K562 (cell line): ENCODE results near the gene KRTAP21-3. TPM values are rescaled to one million over a fixed set of nuclear protein-coding genes. Genes with fewer than 3 reads are reported as not detected.

Experiments
- ATAC-seq: fragments of 200-7000 bp; cut with Tn5 transposase; 3 replicates; pipeline ENCODE4 v1.9.1; 2020; ENCODE audit warnings: moderate library complexity
- BruUV-seq: library from RNA; stranded (reverse); fragments of 400-500 nt; replicated peaks from 2 replicates; lab custom pipeline; 2021; lab: Mats Ljungman, UMichigan
- CTCF ChIA-PET: fragments of 300-600 bp; formaldehyde crosslinking; extraction: SDS; loops from one replicate; lab custom pipeline; 2021; ENCODE audit warnings: low intra/inter-chr PET ratio; lab: Yijun Ruan, JAX
- POLR2A ChIA-PET: fragments of 300-600, 350-650 bp; sonication (Branson Sonifier 250); formaldehyde crosslinking; extraction: SDS; loops from one replicate; lab custom pipeline; 2021; ENCODE audit warnings: antibody characterized with exemption, inconsistent platforms; lab: Yijun Ruan, JAX
- DNase-seq, 4 experiments: peaks; one replicate each; pipeline versions ENCODE4 v3.0.0 to v3.0.0-alpha.2; 2011 to 2018; ENCODE audit warnings: low spot score in 3 of 4, mixed read lengths in 3 of 4; ENCODE audit errors: extremely low read depth in 1 of 4
- FAIRE-seq: peaks from 2 replicates; lab custom pipeline; 2011; peaks lifted over from hg19 to GRCh38; lab: Jason Lieb, UNC
- H2AFZ ChIP-seq: 2 replicates; pipeline ENCODE4 v1.6.0; 2011; ENCODE audit warnings: low read depth, low read length, control low read depth, inconsistent platforms
- H3K27ac ChIP-seq: fragments of 200-600 bp; 3 replicates; pipeline ENCODE4 v1.8.0; 2011; ENCODE audit warnings: low read depth, mild to moderate bottlenecking, control low read depth, inconsistent platforms, low read length, moderate library complexity, mixed read lengths; ENCODE audit errors: extremely low read depth
- H3K27me3 ChIP-seq, 2 experiments: fragments of 300-600 bp in 1 of 2; 2 replicates in 1 of 2; 3 replicates in 1 of 2; pipeline versions ENCODE4 v1.6.0 to v1.8.0; 2011; ENCODE audit warnings: inconsistent platforms in 2 of 2, low read length in 2 of 2, mild to moderate bottlenecking in 1 of 2, mixed read lengths in 1 of 2, moderate library complexity in 1 of 2; ENCODE audit not compliant: control insufficient read depth in 2 of 2, insufficient read depth in 2 of 2
- H3K36me3 ChIP-seq: fragments of 300-600 bp; 3 replicates; pipeline ENCODE4 v1.8.0; 2011; ENCODE audit warnings: mild to moderate bottlenecking, low read length, inconsistent platforms; ENCODE audit not compliant: control insufficient read depth, insufficient read depth
- H3K4me1 ChIP-seq, 2 experiments: fragments of 200-600 bp in 1 of 2; replicated peaks in 1 of 2; 2 replicates in 1 of 2; 3 replicates in 1 of 2; pipeline versions ENCODE4 v1.5.1 to v1.8.0; 2011; ENCODE audit warnings: inconsistent platforms in 2 of 2, low read length in 2 of 2, mild to moderate bottlenecking in 1 of 2, mixed read lengths in 1 of 2, moderate library complexity in 1 of 2; ENCODE audit not compliant: control insufficient read depth in 2 of 2, insufficient read depth in 2 of 2
- H3K4me2 ChIP-seq: 2 replicates; pipeline ENCODE4 v1.6.1; 2011; ENCODE audit warnings: low read length, control low read depth, inconsistent platforms, mixed read lengths; ENCODE audit not compliant: insufficient read depth
- H3K4me3 ChIP-seq: fragments of 200-600 bp; sonication (generic), shearing (Covaris generic); 2 replicates; pipeline ENCODE4 v1.5.1; 2016; ENCODE audit warnings: control low read depth, inconsistent platforms
- H3K79me2 ChIP-seq: fragments of 200-600 bp; 3 replicates; pipeline ENCODE4 v1.8.0; 2011; ENCODE audit warnings: low read length, inconsistent platforms; ENCODE audit not compliant: control insufficient read depth, insufficient read depth
- H3K9ac ChIP-seq, 2 experiments: 2 replicates each; pipeline versions ENCODE4 v1.6.0 to v1.6.1; 2011; ENCODE audit warnings: low read depth in 2 of 2, low read length in 2 of 2, control low read depth in 1 of 2, inconsistent platforms in 1 of 2, mild to moderate bottlenecking in 1 of 2, mixed read lengths in 1 of 2; ENCODE audit not compliant: insufficient read depth in 1 of 2
- H3K9me1 ChIP-seq: one replicate; pipeline ENCODE4 v1.6.0; 2011; ENCODE audit warnings: inconsistent platforms, mild to moderate bottlenecking, low read length, moderate library complexity; ENCODE audit not compliant: control insufficient read depth, insufficient read depth
- H3K9me3 ChIP-seq: replicated peaks from 2 replicates; pipeline ENCODE4 v1.5.1; 2011; ENCODE audit warnings: low read depth, low read length, inconsistent platforms; ENCODE audit not compliant: control insufficient read depth, insufficient read depth
- H4K20me1 ChIP-seq: replicated peaks from 2 replicates; pipeline ENCODE4 v1.6.1; 2011; ENCODE audit warnings: low read length, inconsistent platforms, mixed read lengths; ENCODE audit not compliant: control insufficient read depth, insufficient read depth
- CREM ChIP-seq: IDR thresholded peaks from 2 replicates; pipeline ENCODE4 v1.6.1; 2014; ENCODE audit warnings: antibody characterized with exemption, low read depth
- KDM1A ChIP-seq, 2 experiments: fragments of 450-650 bp; IDR thresholded peaks; 2 replicates each; pipeline ENCODE4 v1.6.1; 2016; ENCODE audit warnings: mild to moderate bottlenecking in 2 of 2
- KLF13 ChIP-seq: fragments of 450-650 bp; IDR thresholded peaks from 2 replicates; pipeline ENCODE4 v1.6.1; 2016; ENCODE audit warnings: missing genetic modification characterization, low read depth, mild to moderate bottlenecking, missing compliant biosample characterization, moderate library complexity, borderline replicate concordance
- MBD2 ChIP-seq: sonication (generic); IDR thresholded peaks from 2 replicates; pipeline ENCODE4 v1.6.1; 2016; ENCODE audit warnings: low read depth, borderline replicate concordance
- POLR2AphosphoS5 ChIP-seq: IDR thresholded peaks from 2 replicates; pipeline ENCODE4 v1.6.1; 2011; ENCODE audit warnings: mild to moderate bottlenecking, low read depth, low read length, moderate library complexity; ENCODE audit not compliant: control insufficient read depth, insufficient read depth
- POLR2G ChIP-seq: fragments of 200-400 bp; formaldehyde crosslinking; IDR thresholded peaks from 2 replicates; pipeline ENCODE4 v1.6.1; 2017; ENCODE audit warnings: low read depth, mild to moderate bottlenecking, antibody characterized with exemption, low read length, moderate library complexity
- THAP12 ChIP-seq: fragments of 250-450 bp; sonication (Bioruptor Pico); IDR thresholded peaks from 2 replicates; pipeline ENCODE4 v1.9.0; 2021; ENCODE audit warnings: mild to moderate bottlenecking, inconsistent platforms
- XRCC4 ChIP-seq: IDR thresholded peaks from one replicate; pipeline ENCODE4 v1.6.1; 2011; ENCODE audit not compliant: insufficient read depth, insufficient read length; ENCODE audit errors: extremely low read depth
- ZFP36 ChIP-seq: fragments of 150-350 bp; IDR thresholded peaks from 2 replicates; pipeline ENCODE4 v1.6.1; 2018; ENCODE audit warnings: low read length, low read depth; ENCODE audit not compliant: partially characterized antibody
- ZNF217 ChIP-seq: sonication (generic); formaldehyde crosslinking; IDR thresholded peaks from 2 replicates; pipeline ENCODE4 v1.8.0; 2022; ENCODE audit warnings: mild to moderate bottlenecking, missing genetic modification reagents
- ZNF3 ChIP-seq: fragments of 250-450 bp; sonication (Bioruptor Pico); IDR thresholded peaks from 2 replicates; pipeline ENCODE4 v1.5.0; 2021; ENCODE audit warnings: mild to moderate bottlenecking, moderate library complexity
- ZNF384 ChIP-seq: IDR thresholded peaks from 2 replicates; pipeline ENCODE4 v1.6.1; 2012; ENCODE audit warnings: low read depth, low read length, improper control_type of control experiment
- WGBS: fragments of 100-300 bp; shearing (Covaris generic); methylation state at CpG from one replicate; pipeline ENCODE4 v1.1.6; 2016; ENCODE audit warnings: low coverage, mixed read lengths; ENCODE audit not compliant: insufficient coverage; ENCODE audit errors: missing lambda C conversion rate; 5-methylcytosine and 5-hydroxymethylcytosine counted together
- in situ Hi-C: fragments of 300-500 bp; cut with MboI; formaldehyde crosslinking; loops from 4 replicates; pipeline ENCODE4 v1.15.0; 2018; ENCODE audit warnings: inconsistent platforms, mixed read lengths
- intact Hi-C: fragments of 100-400 bp; cut with micrococcal nuclease; formaldehyde crosslinking; loops from 2 replicates; pipeline ENCODE4 v1.14.2; 2022
- polyA plus RNA-seq, 8 experiments: library from polyadenylated mRNA; depleted of rRNA in 4 of 8; stranded (reverse) in 5 of 8; unstranded in 3 of 8; fragments of >200 nt; fragmentation: Nextera tagmentation in 2 of 8; fragmentation: Illumina TruSeq in 1 of 8; extraction: Ambion mirVana in 2 of 8; extraction: Trizol in 1 of 8; gene quantifications; 2 replicates each; pipeline versions ENCODE4 v1.2.1 to v1.2.3, GENCODE V29; 2011 to 2014; ENCODE audit warnings: inconsistent platforms in 1 of 8, missing spikeins in 1 of 8
- total RNA-seq, 7 experiments: library from RNA; depleted of rRNA in 6 of 7; stranded (reverse); fragments of >200 nt in 6 of 7; fragmentation: Illumina TruSeq in 2 of 7; extraction: Trizol in 2 of 7; gene quantifications; 2 replicates each; pipeline versions ENCODE4 v1.2.1 to v1.2.3, GENCODE V29; 2011 to 2021; ENCODE audit warnings: low replicate concordance in 1 of 7
- TF ChIP-seq, protein P1 (sequence below), 2 experiments: fragments of 450-650 bp in 1 of 2; IDR thresholded peaks; 2 replicates each; pipeline ENCODE4 v1.6.1; 2011 to 2017; ENCODE audit warnings: low read depth in 2 of 2, antibody characterized with exemption in 1 of 2, borderline replicate concordance in 1 of 2, low read length in 1 of 2, mild to moderate bottlenecking in 1 of 2, mixed read lengths in 1 of 2; ENCODE audit not compliant: control insufficient read depth in 1 of 2

Gene KRTAP21-3
- total and polyA plus RNA-seq, 9 of the 15 experiments (the other 6 are each of a cell fraction or from before 2014, with no cell fraction given): not detected

DNA sequence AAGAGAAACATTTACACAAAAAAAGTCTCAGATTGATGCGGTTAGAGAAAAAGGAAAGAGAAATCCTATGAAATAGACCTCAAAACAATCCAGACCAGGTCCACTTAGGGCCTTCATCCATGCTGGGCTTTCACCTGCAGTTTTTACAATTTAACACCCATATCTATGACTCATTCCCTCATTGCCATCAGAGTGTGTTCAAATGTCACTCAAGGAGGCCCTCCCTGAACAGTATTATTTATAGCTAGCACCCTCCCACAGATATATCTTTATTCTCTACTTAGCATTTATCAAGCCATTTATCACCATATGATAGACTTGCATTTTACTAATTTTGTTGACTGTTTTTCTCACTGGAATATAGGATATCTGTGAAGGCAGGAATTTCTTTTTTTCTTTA lies 824 bp upstream of the KRTAP21-3 start:
- POLR2A ChIA-PET: interaction anchor here (0.6 kb wide), 1 partner anchor 303 kb away, joined by 3 read pairs; no protein-coding TSS in a partner anchor
- no peak for FAIRE-seq
- WGBS: 0% methylated on average over 1 of the region's 1 CpG

More for the DNA sequence above, 824 bp upstream of the KRTAP21-3 start:
- Histone ChIP-seq H3K27ac (no peak overlapping the region), H3K4me3 (no peak overlapping the region), H3K27me3 (no peaks in the 10 kb centered on the region), H3K4me1 (no peaks in the 10 kb centered on the region), H3K9me3 (no peaks in the 10 kb centered on the region), H3K9me1 (no peaks in the 10 kb centered on the region), H3K36me3 (no peaks in the 10 kb centered on the region), H3K4me2 (no peak overlapping the region), H3K79me2 (no peaks in the 10 kb centered on the region), H2AFZ (no peak overlapping the region), H4K20me1 (no peaks in the 10 kb centered on the region), H3K9ac (no peak overlapping the region)
- DNase-seq (no peak), ATAC-seq (no peak)
- intact Hi-C loops (no loop called here), in situ Hi-C loops (no loop called here)
- CTCF ChIA-PET: no interaction called here
- TF ChIP-seq ZNF384 (no peak), ZFP36 (no peak), MBD2 (no peak), XRCC4 (no peak), ZNF217 (CRISPR knock-in tag) (no peak), CREM (no peak), ZNF3 (CRISPR knock-in tag) (no peak), POLR2AphosphoS5 (no peak), POLR2G (no peak), KDM1A (IDR thresholded peaks at IDR 0.05) (no peak), THAP12 (CRISPR knock-in tag) (no peak), KLF13 (tag) (no peak)
- TF ChIP-seq, protein P1, sequence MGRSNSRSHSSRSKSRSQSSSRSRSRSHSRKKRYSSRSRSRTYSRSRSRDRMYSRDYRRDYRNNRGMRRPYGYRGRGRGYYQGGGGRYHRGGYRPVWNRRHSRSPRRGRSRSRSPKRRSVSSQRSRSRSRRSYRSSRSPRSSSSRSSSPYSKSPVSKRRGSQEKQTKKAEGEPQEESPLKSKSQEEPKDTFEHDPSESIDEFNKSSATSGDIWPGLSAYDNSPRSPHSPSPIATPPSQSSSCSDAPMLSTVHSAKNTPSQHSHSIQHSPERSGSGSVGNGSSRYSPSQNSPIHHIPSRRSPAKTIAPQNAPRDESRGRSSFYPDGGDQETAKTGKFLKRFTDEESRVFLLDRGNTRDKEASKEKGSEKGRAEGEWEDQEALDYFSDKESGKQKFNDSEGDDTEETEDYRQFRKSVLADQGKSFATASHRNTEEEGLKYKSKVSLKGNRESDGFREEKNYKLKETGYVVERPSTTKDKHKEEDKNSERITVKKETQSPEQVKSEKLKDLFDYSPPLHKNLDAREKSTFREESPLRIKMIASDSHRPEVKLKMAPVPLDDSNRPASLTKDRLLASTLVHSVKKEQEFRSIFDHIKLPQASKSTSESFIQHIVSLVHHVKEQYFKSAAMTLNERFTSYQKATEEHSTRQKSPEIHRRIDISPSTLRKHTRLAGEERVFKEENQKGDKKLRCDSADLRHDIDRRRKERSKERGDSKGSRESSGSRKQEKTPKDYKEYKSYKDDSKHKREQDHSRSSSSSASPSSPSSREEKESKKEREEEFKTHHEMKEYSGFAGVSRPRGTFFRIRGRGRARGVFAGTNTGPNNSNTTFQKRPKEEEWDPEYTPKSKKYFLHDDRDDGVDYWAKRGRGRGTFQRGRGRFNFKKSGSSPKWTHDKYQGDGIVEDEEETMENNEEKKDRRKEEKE (IDR thresholded peaks at IDR 0.05; ENCODE audit: borderline replicate concordance in 1 of 2, control insufficient read depth in 1 of 2, low read depth in 2 of 2, low read length in 1 of 2): no peak
- TF ChIP-seq, all 486 proteins: peak for 0
- no TSS peak for BruUV-seq
